TTC549 (cell line): ENCODE data around the gene CATSPERE.
A peak's percentile ranks its signal among the peaks of the same experiment; 100 is the strongest.
"Not testable (repeated sequence)": the region's sequence is repeated elsewhere in the genome, so short reads cannot be mapped to it uniquely, and the experiment has no call there.

Experiments used
- FAIRE-seq: peaks from 2 replicates; lab custom pipeline; 2012; peaks lifted over from hg19 to GRCh38; lab: Jason Lieb, UNC

CATSPERE gene

GRCh38 chr1:244666672-244667418 lies 205.8 kb downstream of the CATSPERE start:
- FAIRE-seq, result not testable (repeated sequence)

GRCh38 chr1:244667797-244668196 lies 206.7 kb downstream of the CATSPERE start:
- peak; percentile 5 for FAIRE-seq

GRCh38 chr1:244672946-244673682 lies 212.0 kb downstream of the CATSPERE start:
- peak; percentile 41 for FAIRE-seq

- FAIRE-seq, result no peak
These were observed 213.4 kb downstream of the CATSPERE start for GRCh38 chr1:244674446-244674845.

GRCh38 chr1:244675167-244675566 lies 214.1 kb downstream of the CATSPERE start:
- FAIRE-seq, result peak; percentile 62

- no peak for FAIRE-seq
These were observed 217.6 kb downstream of the CATSPERE start for GRCh38 chr1:244678697-244679096.

- peak; percentile 11 for FAIRE-seq
These were observed 219.6 kb downstream of the CATSPERE start for GRCh38 chr1:244680667-244681066.

GRCh38 chr1:244682087-244682486 lies 221.0 kb downstream of the CATSPERE start:
- not testable (repeated sequence) for FAIRE-seq
